HG02588 (cell line): ENCODE measurements around the gene TOX3.

Experiments used
- ATAC-seq: cut with Tn5 transposase; IDR thresholded peaks from one replicate; pipeline ENCODE4 v1.9.1; 2021; ENCODE audit warnings: mild to moderate bottlenecking, moderate library complexity; ENCODE audit not compliant: unreplicated experiment

Gene TOX3

DNA sequence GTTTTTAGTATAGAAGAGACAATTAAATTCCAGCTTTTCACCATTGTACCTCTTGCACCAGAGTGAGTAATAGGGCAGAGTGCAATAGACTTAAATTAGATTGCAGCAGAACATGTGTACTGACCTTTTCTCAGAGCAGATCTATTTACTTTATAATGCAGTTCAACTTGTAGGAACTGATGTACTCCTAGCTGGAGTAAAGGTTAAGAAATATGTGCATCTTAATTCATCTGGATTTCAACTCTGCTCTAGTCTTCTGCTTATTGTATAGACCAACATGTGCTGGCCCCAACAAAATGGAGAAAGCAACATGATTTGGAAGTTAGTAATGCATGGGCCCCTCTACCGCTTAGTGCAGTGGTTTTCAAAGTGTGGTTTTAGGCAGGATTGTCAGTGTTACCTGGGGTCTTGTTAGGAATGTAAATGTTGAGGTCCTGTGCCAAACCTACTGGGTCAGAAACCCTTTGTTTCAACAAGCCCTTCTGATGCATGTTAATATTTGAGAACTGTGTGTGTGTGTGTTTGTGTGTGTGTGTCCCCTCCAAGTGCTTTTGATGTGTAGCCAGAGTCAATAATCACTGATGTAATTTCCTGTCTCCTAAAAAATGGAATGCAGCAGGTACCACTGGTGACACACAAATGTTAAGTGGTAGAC, 138.6 kb downstream of the TOX3 start:
- ATAC-seq = no peak

DNA sequence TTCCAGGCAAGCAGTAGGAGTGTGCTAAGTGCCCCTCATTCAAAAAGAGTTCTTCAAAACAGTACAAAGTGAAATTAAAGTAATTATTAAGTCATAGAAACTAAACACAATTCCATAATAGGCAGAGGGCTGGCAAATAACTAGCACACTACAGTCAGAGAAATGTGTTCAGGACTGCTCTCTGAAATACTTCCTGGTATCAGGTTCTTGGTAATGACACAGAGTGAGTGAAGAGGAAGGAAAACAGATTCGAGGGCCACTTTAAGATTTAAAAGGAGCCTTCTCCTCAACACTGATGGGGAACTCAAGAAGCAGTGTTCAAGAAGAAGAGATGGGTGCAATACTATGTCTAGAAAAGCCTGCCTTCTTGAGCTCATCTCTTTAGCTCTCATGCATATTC, 139.2 kb downstream of the TOX3 start:
- no peak for ATAC-seq

- ATAC-seq = no peak
These were observed 141.5 kb downstream of the TOX3 start for GRCh38 chr16:52405441-52405840.

- ATAC-seq = no peak
These were observed 142.4 kb downstream of the TOX3 start for GRCh38 chr16:52404546-52404945.

DNA sequence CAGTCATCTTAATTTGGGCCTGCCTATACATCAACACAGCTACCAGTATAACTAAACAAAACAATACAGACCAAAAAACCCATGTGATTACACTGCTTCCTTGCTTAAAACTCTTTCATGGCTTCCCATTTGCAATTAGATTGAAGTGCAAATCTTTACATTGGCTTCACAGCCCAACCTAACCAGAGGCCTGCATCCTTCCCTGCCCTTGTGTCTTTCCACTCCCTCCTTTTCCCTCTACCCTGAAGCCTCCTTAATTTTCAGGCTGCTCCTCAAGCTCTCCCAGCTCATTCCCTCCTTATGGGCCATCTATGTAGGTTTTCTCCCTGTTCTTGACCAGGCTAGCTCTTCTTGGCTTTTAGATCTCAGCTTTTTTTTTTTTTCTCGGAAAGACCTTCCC, 147.8 kb downstream of the TOX3 start:
- no peak for ATAC-seq

GRCh38 chr16:52398491-52398960, 148.4 kb downstream of the TOX3 start:
- ATAC-seq = no peak

DNA sequence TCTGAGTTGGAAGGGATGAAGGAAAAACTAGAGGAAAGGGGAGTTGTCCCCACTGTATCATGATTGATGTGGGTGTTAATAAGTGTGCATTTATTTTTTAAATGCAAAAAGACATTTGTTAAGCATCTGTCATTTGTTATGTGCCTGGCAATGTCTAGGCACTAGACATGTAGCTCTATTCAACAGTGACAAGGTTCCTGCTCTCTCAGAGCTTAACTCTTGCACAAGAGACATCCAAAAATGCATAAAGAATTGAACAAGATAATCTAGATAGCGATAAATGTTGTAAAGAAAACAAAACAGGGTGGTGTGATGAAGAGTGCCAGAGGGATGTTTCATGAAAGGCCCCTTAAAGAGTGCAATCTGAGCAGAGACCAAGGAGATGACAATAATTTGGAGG, 148.9 kb downstream of the TOX3 start:
- no peak for ATAC-seq

DNA sequence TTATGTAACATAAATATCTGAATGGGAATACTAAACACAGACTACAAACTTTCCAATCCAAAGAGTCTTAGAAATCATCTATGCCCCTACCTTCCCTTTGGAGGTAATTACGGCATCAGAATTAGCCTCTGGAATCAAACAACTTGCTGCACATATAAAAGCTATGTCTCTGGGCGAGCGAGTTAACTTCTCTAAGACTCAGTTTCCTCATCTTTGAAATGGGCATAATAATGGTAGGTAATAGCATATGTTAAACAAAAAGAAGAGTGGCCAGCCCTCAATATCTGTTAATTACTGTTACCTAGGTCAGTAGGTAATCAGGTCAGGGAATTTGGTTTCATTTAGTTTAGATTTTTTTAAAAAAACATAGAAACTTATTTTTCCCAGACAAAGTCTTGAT, 153.5 kb downstream of the TOX3 start:
- ATAC-seq = no peak

- ATAC-seq = no peak
These were observed 157.9 kb downstream of the TOX3 start for GRCh38 chr16:52389045-52389444.
